Hepatocyte (in vitro differentiated cells): ENCODE results near the gene FKBP1B. TPM values are rescaled to one million over a fixed set of nuclear protein-coding genes. Genes with fewer than 3 reads are reported as not detected.
"Not testable (repeated sequence)": the region's sequence is repeated elsewhere in the genome, so short reads cannot be mapped to it uniquely, and the experiment has no call there.

ENCODE experiments used
- DNase-seq: peaks from one replicate; pipeline ENCODE4 v3.0.0-alpha.2; 2016; ENCODE audit warnings: low spot score
- H2AFZ ChIP-seq: fragments of 200-600 bp; sonication (generic); 2 replicates; pipeline ENCODE4 v1.6.0; 2016; ENCODE audit warnings: antibody characterized with exemption, mild to moderate bottlenecking
- H3K27ac ChIP-seq: fragments of 200-600 bp; sonication (generic); 2 replicates; pipeline ENCODE4 v1.5.1; 2016; ENCODE audit warnings: mild to moderate bottlenecking
- H3K27me3 ChIP-seq: fragments of 200-600 bp; sonication (generic); 2 replicates; pipeline ENCODE4 v1.6.1; 2016
- H3K36me3 ChIP-seq: fragments of 200-600 bp; sonication (generic); replicated peaks from 2 replicates; pipeline ENCODE4 v1.5.1; 2016; ENCODE audit warnings: low read depth; ENCODE audit not compliant: insufficient read depth
- H3K4me1 ChIP-seq: fragments of 200-600 bp; sonication (generic); 2 replicates; pipeline ENCODE4 v1.5.1; 2016; ENCODE audit warnings: mild to moderate bottlenecking, moderate library complexity; ENCODE audit not compliant: insufficient read depth
- H3K4me2 ChIP-seq: fragments of 200-600 bp; sonication (generic); 2 replicates; pipeline ENCODE4 v1.6.0; 2016
- H3K4me3 ChIP-seq: fragments of 200-600 bp; sonication (generic); 2 replicates; pipeline ENCODE4 v1.5.1; 2016; ENCODE audit warnings: mild to moderate bottlenecking
- H3K79me2 ChIP-seq: fragments of 200-600 bp; sonication (generic); 2 replicates; pipeline ENCODE4 v1.6.0; 2017; ENCODE audit warnings: mild to moderate bottlenecking
- H3K9me2 ChIP-seq: fragments of 200-600 bp; sonication (generic); replicated peaks from 2 replicates; pipeline ENCODE4 v1.6.0; 2017; ENCODE audit warnings: mild to moderate bottlenecking; ENCODE audit not compliant: insufficient read depth
- H3K9me3 ChIP-seq: fragments of 200-600 bp; sonication (generic); 2 replicates; pipeline ENCODE4 v1.5.1; 2016; ENCODE audit warnings: low read depth, mild to moderate bottlenecking
- H4K20me1 ChIP-seq: fragments of 200-600 bp; sonication (generic); 2 replicates; pipeline ENCODE4 v1.6.0; 2016; ENCODE audit warnings: mild to moderate bottlenecking; ENCODE audit not compliant: insufficient read depth, poor library complexity, severe bottlenecking
- CTCF ChIP-seq: fragments of 200-600 bp; sonication (generic); IDR thresholded peaks from 2 replicates; pipeline ENCODE4 v1.5.1; 2016; ENCODE audit warnings: antibody characterized with exemption, mild to moderate bottlenecking; ENCODE audit not compliant: poor library complexity
- EZH2 ChIP-seq: fragments of 200-600 bp; sonication (generic); IDR thresholded peaks from 2 replicates; pipeline ENCODE4 v1.6.1; 2016; ENCODE audit warnings: antibody characterized with exemption, mild to moderate bottlenecking, borderline replicate concordance
- EZH2phosphoT487 ChIP-seq: fragments of 200-600 bp; sonication (generic); IDR thresholded peaks from one replicate; pipeline ENCODE4 v1.6.1; 2018; ENCODE audit warnings: antibody characterized with exemption, mild to moderate bottlenecking, low read depth, moderate library complexity; ENCODE audit not compliant: unreplicated experiment, severe bottlenecking
- WGBS: methylation state at CpG from one replicate; pipeline ENCODE4 v1.1.6; 2016; ENCODE audit warnings: low lambda C conversion rate; ENCODE audit errors: missing lambda C conversion rate; 5-methylcytosine and 5-hydroxymethylcytosine counted together
- polyA plus RNA-seq: library from polyadenylated mRNA; unstranded; fragments of >200 nt; fragmentation: Nextera tagmentation; extraction: Ambion mirVana; gene quantifications from 2 replicates; pipeline ENCODE4 v1.2.1, GENCODE V29; 2016
- total RNA-seq: library from RNA; depleted of rRNA; stranded (reverse); fragments of >200 nt; gene quantifications from 2 replicates; pipeline ENCODE4 v1.2.3, GENCODE V29; 2014

FKBP1B gene
- total and polyA plus RNA-seq, 2 experiments from 2014 or later, result 20.2 to 37.2 TPM

- Histone ChIP-seq H3K36me3 (no peaks in the 10 kb centered on the region), H3K9me3 (no peaks in the 10 kb centered on the region), H3K4me3 (no peak overlapping the region), H2AFZ (no peak overlapping the region), H3K27me3 (no peaks in the 10 kb centered on the region), H3K79me2 (peaks cover 11% of the 10 kb centered on the region), H3K4me2 (no peak overlapping the region), H3K9me2 (no peaks in the 10 kb centered on the region), H3K4me1 (peaks cover 10% of the 10 kb centered on the region), H3K27ac (no peak overlapping the region), H4K20me1 (no peaks in the 10 kb centered on the region)
- DNase-seq, result no peak
- WGBS, result 100% methylated on average over 1 of the region's 1 CpG
- TF ChIP-seq EZH2 (no peak), EZH2phosphoT487 (no peak), CTCF (no peak)
These were observed 36.7 kb downstream of the FKBP1B start for GRCh38 chr2:24086241-24086640.

GRCh38 chr2:24087032-24087431 is 37.5 kb downstream of the FKBP1B start:
- Histone ChIP-seq H3K79me2 (peaks cover 11% of the 10 kb centered on the region), H3K27me3 (no peaks in the 10 kb centered on the region), H3K4me2 (no peak overlapping the region), H3K4me3 (no peak overlapping the region), H4K20me1 (no peaks in the 10 kb centered on the region), H3K4me1 (peaks cover 10% of the 10 kb centered on the region), H3K9me2 (no peaks in the 10 kb centered on the region), H3K27ac (no peak overlapping the region), H2AFZ (no peak overlapping the region), H3K36me3 (no peaks in the 10 kb centered on the region), H3K9me3 (no peaks in the 10 kb centered on the region)
- DNase-seq, result no peak
- 74% methylated on average over 3 of the region's 3 CpGs for WGBS
- no peak for TF ChIP-seq EZH2phosphoT487
- TF ChIP-seq EZH2, result no peak
- TF ChIP-seq CTCF, result no peak

- Histone ChIP-seq H4K20me1 (no peaks in the 10 kb centered on the region), H3K27me3 (no peaks in the 10 kb centered on the region), H3K4me2 (no peak overlapping the region), H3K36me3 (no peaks in the 10 kb centered on the region), H3K4me1 (no peaks in the 10 kb centered on the region), H2AFZ (no peak overlapping the region), H3K9me2 (no peaks in the 10 kb centered on the region), H3K27ac (no peak overlapping the region), H3K4me3 (no peak overlapping the region), H3K9me3 (no peaks in the 10 kb centered on the region), H3K79me2 (no peaks in the 10 kb centered on the region)
- TF ChIP-seq EZH2 (no peak), CTCF (no peak), EZH2phosphoT487 (no peak)
- WGBS, result 90% methylated on average over 2 of the region's 2 CpGs
- DNase-seq, result no peak
These were observed 39.3 kb downstream of the FKBP1B start for GRCh38 chr2:24088821-24089359.

- DNase-seq, H3K4me2 ChIP-seq, H2AFZ ChIP-seq, H3K9me3 ChIP-seq, H3K4me3 ChIP-seq, H3K9me2 ChIP-seq, H3K79me2 ChIP-seq, H3K27ac ChIP-seq, H3K36me3 ChIP-seq, H3K27me3 ChIP-seq, H3K4me1 ChIP-seq, H4K20me1 ChIP-seq: not testable (repeated sequence)
- WGBS, result 97% methylated on average over 5 of the region's 5 CpGs
These were observed 43.7 kb downstream of the FKBP1B start for GRCh38 chr2:24093270-24093669.

GRCh38 chr2:24095171-24095677 is 45.7 kb downstream of the FKBP1B start:
- H3K4me3 ChIP-seq, H3K4me2 ChIP-seq, H3K9me3 ChIP-seq, H3K36me3 ChIP-seq, H2AFZ ChIP-seq, H4K20me1 ChIP-seq, DNase-seq, H3K4me1 ChIP-seq, H3K79me2 ChIP-seq, H3K9me2 ChIP-seq, H3K27me3 ChIP-seq, H3K27ac ChIP-seq: not testable (repeated sequence)
- WGBS, result 48% methylated on average over 17 of the region's 17 CpGs

GRCh38 chr2:24100732-24101131 is 51.2 kb downstream of the FKBP1B start:
- not testable (repeated sequence) for H3K4me1 ChIP-seq, H3K79me2 ChIP-seq, H3K4me3 ChIP-seq, H4K20me1 ChIP-seq, H3K9me3 ChIP-seq, DNase-seq, H3K36me3 ChIP-seq, H2AFZ ChIP-seq, H3K9me2 ChIP-seq, H3K27ac ChIP-seq, H3K4me2 ChIP-seq, H3K27me3 ChIP-seq
- WGBS, result 85% methylated on average over 2 of the region's 2 CpGs
